HepG2 (cell line): ENCODE data around the gene ABCF1. TPM values are rescaled to one million over a fixed set of nuclear protein-coding genes. Genes with fewer than 3 reads are reported as not detected.
A peak's percentile ranks its signal among the peaks of the same experiment; 100 is the strongest.

Source experiments
- BRD4 ChIP-seq: sonication (generic); formaldehyde crosslinking; IDR thresholded peaks from 2 replicates; pipeline ENCODE4 v1.4.0; 2020; ENCODE audit warnings: missing genetic modification reagents
- CCAR2 ChIP-seq: fragments of 200-400 bp; formaldehyde crosslinking; optimal IDR thresholded peaks from 2 replicates; pipeline ENCODE3; 2018; ENCODE audit warnings: low read depth, mild to moderate bottlenecking, low read length, moderate library complexity
- EP300 ChIP-seq, 3 experiments: sonication (generic) in 1 of 3; formaldehyde crosslinking in 1 of 3; IDR thresholded peaks; 2 replicates each; pipeline versions ENCODE4 v1.5.1 to v1.6.1; 2011 to 2020; ENCODE audit warnings: low read depth in 2 of 3, low read length in 2 of 3, borderline replicate concordance in 1 of 3, improper control_type of control experiment in 1 of 3, mild to moderate bottlenecking in 1 of 3, missing genetic modification reagents in 1 of 3, moderate library complexity in 1 of 3
- ERF ChIP-seq: IDR thresholded peaks from 2 replicates; pipeline ENCODE4 v1.6.1; 2018; ENCODE audit warnings: missing biosample characterization, missing genetic modification reagents
- GATAD2A ChIP-seq: IDR thresholded peaks from 2 replicates; pipeline ENCODE4 v1.6.1; 2016
- HOXD1 ChIP-seq: sonication (generic); formaldehyde crosslinking; IDR thresholded peaks from 2 replicates; pipeline ENCODE4 v1.5.0; 2020; ENCODE audit warnings: missing genetic modification reagents
- MAFK ChIP-seq, 2 experiments: IDR thresholded peaks in 1 of 2; conservative IDR thresholded peaks in 1 of 2; 2 replicates each; pipeline ENCODE4 v1.6.1; 2011; ENCODE audit warnings: improper control_type of control experiment in 2 of 2, low read length in 2 of 2
- MEIS1 ChIP-seq: sonication (generic); formaldehyde crosslinking; IDR thresholded peaks from 2 replicates; pipeline ENCODE4 v1.9.0; 2021; ENCODE audit warnings: mild to moderate bottlenecking, missing genetic modification reagents, moderate library complexity, borderline replicate concordance
- MYNN ChIP-seq: sonication (generic); formaldehyde crosslinking; IDR thresholded peaks from 2 replicates; pipeline ENCODE4 v1.4.0; 2020; ENCODE audit warnings: mild to moderate bottlenecking, low read depth, missing genetic modification reagents
- NFATC3 ChIP-seq: sonication (generic); formaldehyde crosslinking; IDR thresholded peaks from 2 replicates; pipeline ENCODE4 v1.5.1; 2020; ENCODE audit warnings: mild to moderate bottlenecking, missing genetic modification reagents
- PHB2 ChIP-seq: fragments of 450-650 bp; IDR thresholded peaks from 2 replicates; pipeline ENCODE4 v1.6.1; 2018; ENCODE audit not compliant: partially characterized antibody
- RNF2 ChIP-seq: fragments of 450-650 bp; conservative IDR thresholded peaks from 2 replicates; pipeline ENCODE4 v1.6.1; 2016; ENCODE audit warnings: low read depth
- SMAD3 ChIP-seq: sonication (generic); formaldehyde crosslinking; IDR thresholded peaks from 2 replicates; pipeline ENCODE4 v1.4.0; 2020; ENCODE audit warnings: missing genetic modification reagents
- STAG1 ChIP-seq: sonication (generic); formaldehyde crosslinking; IDR thresholded peaks from 2 replicates; pipeline ENCODE4 v1.4.0; 2020; ENCODE audit warnings: missing genetic modification reagents
- STAT5B ChIP-seq: sonication (generic); formaldehyde crosslinking; IDR thresholded peaks from 2 replicates; pipeline ENCODE4 v1.4.0; 2020; ENCODE audit warnings: missing genetic modification reagents
- TEAD3 ChIP-seq: optimal IDR thresholded peaks from 2 replicates; pipeline ENCODE3; 2016; ENCODE audit warnings: borderline replicate concordance
- ZNF143 ChIP-seq: sonication (generic); formaldehyde crosslinking; IDR thresholded peaks from 2 replicates; pipeline ENCODE4 v1.4.0; 2020; ENCODE audit warnings: missing genetic modification reagents
- ZNF331 ChIP-seq: sonication (generic); formaldehyde crosslinking; IDR thresholded peaks from 2 replicates; pipeline ENCODE4 v1.4.0; 2020; ENCODE audit warnings: missing genetic modification reagents
- ZNF572 ChIP-seq: sonication (generic); formaldehyde crosslinking; IDR thresholded peaks from 2 replicates; pipeline ENCODE4 v1.5.1; 2020; ENCODE audit warnings: mild to moderate bottlenecking, missing genetic modification reagents
- ZNF841 ChIP-seq: sonication (generic); formaldehyde crosslinking; IDR thresholded peaks from 2 replicates; pipeline ENCODE4 v1.8.1; 2023; ENCODE audit warnings: missing genetic modification reagents, borderline replicate concordance
- polyA plus RNA-seq, 8 experiments: library from polyadenylated mRNA; depleted of rRNA in 3 of 8; stranded (reverse) in 7 of 8; unstranded in 1 of 8; fragments of >200 nt; fragmentation: Illumina TruSeq in 4 of 8; extraction: Trizol in 4 of 8; gene quantifications; 2 replicates each; pipeline versions ENCODE4 v1.2.1 to v1.2.3, GENCODE V29; 2011 to 2016; ENCODE audit warnings: low read depth in 4 of 8, missing spikeins in 1 of 8, mixed read lengths in 1 of 8; ENCODE audit not compliant: insufficient read depth in 1 of 8
- total RNA-seq, 5 experiments: library from RNA; depleted of rRNA; stranded (reverse); fragments of >200 nt; fragmentation: Illumina TruSeq; extraction: Trizol; gene quantifications; 2 replicates each; pipeline ENCODE4 v1.2.3, GENCODE V29; 2016; ENCODE audit warnings: low read depth in 1 of 5
- TF ChIP-seq, protein P1 (sequence below): IDR thresholded peaks from 2 replicates; pipeline ENCODE4 v1.6.1; 2016; ENCODE audit warnings: mild to moderate bottlenecking
- TF ChIP-seq, protein P2 (sequence below): sonication (generic); formaldehyde crosslinking; IDR thresholded peaks from 2 replicates; pipeline ENCODE4 v1.5.1; 2020; ENCODE audit warnings: mild to moderate bottlenecking, moderate library complexity, missing genetic modification reagents
- TF ChIP-seq, protein P3 (sequence below): sonication (generic); formaldehyde crosslinking; IDR thresholded peaks from 2 replicates; pipeline ENCODE4 v1.4.0; 2020; ENCODE audit warnings: missing genetic modification reagents
- TF ChIP-seq, protein P4 (sequence below): sonication (generic); formaldehyde crosslinking; IDR thresholded peaks from 2 replicates; pipeline ENCODE4 v1.4.0; 2020; ENCODE audit warnings: mild to moderate bottlenecking, missing genetic modification reagents
- TF ChIP-seq, protein P5 (sequence below): IDR thresholded peaks from 2 replicates; pipeline ENCODE4 v1.6.1; 2016; ENCODE audit warnings: control low read depth

The ABCF1 gene
- total and polyA plus RNA-seq, 2 of the 13 experiments (the other 11 are each of a cell fraction or from before 2014, with no cell fraction given) = 25.4 to 98.9 TPM

DNA sequence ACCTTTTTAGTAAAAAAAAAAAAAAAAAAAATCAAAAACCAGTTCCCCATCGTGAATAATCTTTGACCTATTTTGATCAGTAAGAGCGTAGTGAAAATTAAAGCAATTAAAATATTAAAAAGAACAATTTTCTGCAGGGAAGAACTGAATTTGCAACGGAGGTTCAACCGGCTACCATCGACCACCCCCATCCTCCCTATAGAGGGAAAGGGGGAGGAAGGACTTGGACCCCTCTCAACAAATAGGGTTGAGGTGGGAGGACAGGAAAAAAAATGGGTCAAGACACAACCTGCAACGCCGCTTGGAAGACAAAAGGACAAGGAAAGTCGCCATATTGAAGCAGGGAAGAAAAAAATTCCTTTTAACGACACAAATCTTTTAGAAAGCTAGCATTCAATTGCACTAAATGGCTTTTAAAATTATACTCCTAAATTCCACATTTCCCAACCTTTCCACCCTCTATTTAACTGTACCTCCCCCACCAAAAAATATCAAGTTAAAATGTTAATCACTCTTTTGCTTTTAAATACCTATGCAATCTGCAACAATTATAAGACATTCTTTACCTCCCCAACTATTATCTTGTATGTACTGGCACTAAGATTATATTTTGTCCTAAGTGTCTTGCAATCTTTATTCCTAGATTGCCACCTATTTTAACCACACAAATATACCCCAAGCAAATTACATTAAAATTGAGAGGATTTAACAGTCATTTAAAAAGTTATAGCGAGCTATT, 44.1 kb downstream of the ABCF1 start (continued):
- TF ChIP-seq, protein P1, sequence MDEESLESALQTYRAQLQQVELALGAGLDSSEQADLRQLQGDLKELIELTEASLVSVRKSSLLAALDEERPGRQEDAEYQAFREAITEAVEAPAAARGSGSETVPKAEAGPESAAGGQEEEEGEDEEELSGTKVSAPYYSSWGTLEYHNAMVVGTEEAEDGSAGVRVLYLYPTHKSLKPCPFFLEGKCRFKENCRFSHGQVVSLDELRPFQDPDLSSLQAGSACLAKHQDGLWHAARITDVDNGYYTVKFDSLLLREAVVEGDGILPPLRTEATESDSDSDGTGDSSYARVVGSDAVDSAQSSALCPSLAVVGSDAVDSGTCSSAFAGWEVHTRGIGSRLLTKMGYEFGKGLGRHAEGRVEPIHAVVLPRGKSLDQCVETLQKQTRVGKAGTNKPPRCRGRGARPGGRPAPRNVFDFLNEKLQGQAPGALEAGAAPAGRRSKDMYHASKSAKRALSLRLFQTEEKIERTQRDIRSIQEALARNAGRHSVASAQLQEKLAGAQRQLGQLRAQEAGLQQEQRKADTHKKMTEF (CRISPR knock-in tag) = peak; percentile 16; the same call in 1 of the 2 replicates
- TF ChIP-seq RNF2 = no peak
- TF ChIP-seq ERF (CRISPR knock-in tag) = no peak; the same call in 1 of the 2 replicates
- TF ChIP-seq SMAD3 = no peak
- TF ChIP-seq ZNF143 = no peak
- no peak for TF ChIP-seq ZNF331
- TF ChIP-seq MYNN (CRISPR knock-in tag) = no peak
- TF ChIP-seq GATAD2A (CRISPR knock-in tag) = peak; percentile 3; the same call in 1 of the 2 replicates
- TF ChIP-seq STAG1 (CRISPR knock-in tag) = no peak
- TF ChIP-seq, protein P2, sequence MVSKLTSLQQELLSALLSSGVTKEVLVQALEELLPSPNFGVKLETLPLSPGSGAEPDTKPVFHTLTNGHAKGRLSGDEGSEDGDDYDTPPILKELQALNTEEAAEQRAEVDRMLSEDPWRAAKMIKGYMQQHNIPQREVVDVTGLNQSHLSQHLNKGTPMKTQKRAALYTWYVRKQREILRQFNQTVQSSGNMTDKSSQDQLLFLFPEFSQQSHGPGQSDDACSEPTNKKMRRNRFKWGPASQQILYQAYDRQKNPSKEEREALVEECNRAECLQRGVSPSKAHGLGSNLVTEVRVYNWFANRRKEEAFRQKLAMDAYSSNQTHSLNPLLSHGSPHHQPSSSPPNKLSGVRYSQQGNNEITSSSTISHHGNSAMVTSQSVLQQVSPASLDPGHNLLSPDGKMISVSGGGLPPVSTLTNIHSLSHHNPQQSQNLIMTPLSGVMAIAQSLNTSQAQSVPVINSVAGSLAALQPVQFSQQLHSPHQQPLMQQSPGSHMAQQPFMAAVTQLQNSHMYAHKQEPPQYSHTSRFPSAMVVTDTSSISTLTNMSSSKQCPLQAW = 0 out of 2 replicates have a peak, but pooled peaks have one; percentile 9
- no peak for TF ChIP-seq TEAD3 (CRISPR knock-in tag)
- TF ChIP-seq NFATC3 = no peak
- TF ChIP-seq EP300 (IDR thresholded peaks at IDR 0.05; ENCODE audit: low read depth in 2 of 2, low read length in 2 of 2) = no peak
- 0 out of 2 replicates have a peak, but pooled peaks have one; percentile 31 for TF ChIP-seq EP300 (CRISPR knock-in tag; IDR thresholded peaks at IDR 0.05; ENCODE audit: borderline replicate concordance)
- TF ChIP-seq STAT5B (CRISPR knock-in tag) = 0 out of 2 replicates have a peak, but pooled peaks have one; percentile 7
- TF ChIP-seq MAFK (conservative IDR thresholded peaks at IDR 0.05 in 1 of 2, IDR thresholded peaks at IDR 0.05 in 1 of 2; ENCODE audit: low read length in 2 of 2) = no peak
- TF ChIP-seq, protein P3, sequence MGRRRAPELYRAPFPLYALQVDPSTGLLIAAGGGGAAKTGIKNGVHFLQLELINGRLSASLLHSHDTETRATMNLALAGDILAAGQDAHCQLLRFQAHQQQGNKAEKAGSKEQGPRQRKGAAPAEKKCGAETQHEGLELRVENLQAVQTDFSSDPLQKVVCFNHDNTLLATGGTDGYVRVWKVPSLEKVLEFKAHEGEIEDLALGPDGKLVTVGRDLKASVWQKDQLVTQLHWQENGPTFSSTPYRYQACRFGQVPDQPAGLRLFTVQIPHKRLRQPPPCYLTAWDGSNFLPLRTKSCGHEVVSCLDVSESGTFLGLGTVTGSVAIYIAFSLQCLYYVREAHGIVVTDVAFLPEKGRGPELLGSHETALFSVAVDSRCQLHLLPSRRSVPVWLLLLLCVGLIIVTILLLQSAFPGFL (CRISPR knock-in tag) = no peak
- peak; percentile 20; the same call in 1 of the 2 replicates for TF ChIP-seq BRD4 (CRISPR knock-in tag)
- TF ChIP-seq MEIS1 (CRISPR knock-in tag) = no peak
- TF ChIP-seq CCAR2 = no peak
- TF ChIP-seq, protein P4, sequence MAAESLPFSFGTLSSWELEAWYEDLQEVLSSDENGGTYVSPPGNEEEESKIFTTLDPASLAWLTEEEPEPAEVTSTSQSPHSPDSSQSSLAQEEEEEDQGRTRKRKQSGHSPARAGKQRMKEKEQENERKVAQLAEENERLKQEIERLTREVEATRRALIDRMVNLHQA (CRISPR knock-in tag) = no peak
- TF ChIP-seq ZNF572 (CRISPR knock-in tag) = no peak
- no peak for TF ChIP-seq PHB2
- no peak for TF ChIP-seq HOXD1 (CRISPR knock-in tag)
- TF ChIP-seq, protein P5, sequence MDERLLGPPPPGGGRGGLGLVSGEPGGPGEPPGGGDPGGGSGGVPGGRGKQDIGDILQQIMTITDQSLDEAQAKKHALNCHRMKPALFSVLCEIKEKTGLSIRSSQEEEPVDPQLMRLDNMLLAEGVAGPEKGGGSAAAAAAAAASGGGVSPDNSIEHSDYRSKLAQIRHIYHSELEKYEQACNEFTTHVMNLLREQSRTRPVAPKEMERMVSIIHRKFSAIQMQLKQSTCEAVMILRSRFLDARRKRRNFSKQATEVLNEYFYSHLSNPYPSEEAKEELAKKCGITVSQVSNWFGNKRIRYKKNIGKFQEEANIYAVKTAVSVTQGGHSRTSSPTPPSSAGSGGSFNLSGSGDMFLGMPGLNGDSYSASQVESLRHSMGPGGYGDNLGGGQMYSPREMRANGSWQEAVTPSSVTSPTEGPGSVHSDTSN (CRISPR knock-in tag) = no peak
- no peak for TF ChIP-seq ZNF841 (CRISPR knock-in tag)
